ENCODE data around the gene RPS21.

The RPS21 gene

DNA sequence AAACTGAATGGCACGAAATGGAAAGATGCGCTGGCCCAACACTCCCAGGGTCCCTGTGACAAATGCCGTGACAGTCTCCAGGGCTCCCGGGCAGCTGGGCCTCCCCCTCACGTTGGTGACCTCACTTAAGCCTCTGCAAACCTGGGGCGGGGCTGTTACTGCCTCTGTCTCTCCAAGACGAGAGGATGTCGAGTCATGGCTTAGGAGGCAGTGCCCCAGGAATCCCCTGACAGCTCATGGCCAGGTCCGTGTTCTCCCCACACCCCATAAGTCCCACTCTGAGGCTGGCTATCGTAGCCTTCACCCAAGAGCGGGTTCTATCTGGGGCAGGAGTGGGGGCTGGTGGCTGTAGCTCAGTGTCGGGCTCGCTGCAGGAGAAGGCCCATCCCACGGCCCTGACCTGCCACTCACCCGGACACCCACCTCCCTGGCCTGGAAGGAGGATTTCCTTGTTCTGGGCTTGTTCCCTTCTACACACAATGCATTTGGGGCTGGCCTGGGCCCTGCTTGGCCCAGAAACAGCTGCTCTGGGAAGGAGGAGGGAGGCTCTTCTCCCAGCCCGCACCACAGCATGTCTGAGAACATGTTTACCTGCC is 5.6 kb upstream of the RPS21 start:
- DNase-seq: no peak

DNA sequence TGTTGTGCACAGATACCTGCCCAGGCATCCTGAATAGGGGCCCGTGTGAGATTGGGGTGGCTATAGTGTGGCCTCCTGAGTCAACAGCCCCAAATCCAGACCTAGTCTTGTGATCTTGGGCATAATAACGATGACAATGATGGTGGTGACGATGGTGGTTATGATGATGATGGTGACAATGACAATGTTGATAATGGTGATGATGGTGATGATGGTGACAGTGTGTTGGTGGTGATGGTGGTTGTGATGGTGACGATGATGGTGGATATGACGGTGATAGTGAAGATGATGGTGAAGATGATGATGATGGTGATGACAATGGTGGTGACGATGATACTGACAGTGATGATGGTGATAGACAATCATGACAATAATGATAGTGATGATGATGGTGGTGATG is 5.1 kb upstream of the RPS21 start:
- no peak for DNase-seq

DNA sequence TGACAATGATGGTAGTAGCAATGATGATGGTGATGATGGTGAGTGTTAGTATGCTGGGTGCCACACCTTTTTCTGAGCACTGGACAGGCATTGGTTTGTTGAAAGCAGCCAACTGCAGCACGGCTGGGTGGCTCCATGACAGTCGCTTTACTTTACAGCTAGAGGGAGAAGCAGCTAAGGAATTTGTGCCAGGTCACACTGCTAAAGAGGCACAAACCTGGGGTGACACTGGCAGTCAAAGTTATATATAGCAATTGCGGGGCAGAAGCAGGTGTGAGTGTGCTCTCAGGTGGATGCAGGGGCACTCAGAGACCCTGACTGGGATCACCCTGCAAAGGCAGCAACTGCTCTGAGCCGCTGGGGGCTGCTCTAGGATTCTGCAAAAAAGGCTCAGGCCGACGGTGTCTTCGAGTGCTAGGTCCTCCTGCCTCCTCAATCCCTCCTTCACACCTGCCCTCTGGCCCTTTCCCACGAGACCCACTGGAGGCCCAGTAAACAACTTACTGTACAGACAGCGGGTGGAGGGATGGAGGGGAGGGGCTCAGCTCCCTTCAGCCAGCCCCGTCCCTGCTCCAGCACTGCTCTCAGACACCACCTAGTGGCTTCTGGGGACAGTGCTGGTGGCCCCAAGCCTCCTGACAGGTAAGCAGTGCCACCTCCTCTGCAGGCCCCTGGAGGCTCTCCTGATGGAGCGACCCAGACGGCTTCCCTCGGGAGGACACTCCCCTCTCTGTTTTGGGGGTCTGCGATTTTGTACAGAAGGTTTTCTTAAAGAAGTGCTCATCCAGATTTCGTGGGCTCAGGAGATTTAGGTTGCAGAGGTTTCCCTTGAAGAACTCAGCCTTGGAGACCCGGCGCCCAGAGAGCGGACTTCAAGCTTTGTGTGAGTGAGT is 4.4 kb upstream of the RPS21 start:
- peak; percentile 79 for DNase-seq

GRCh38 chr20:62387219-62387913 is 463 bp downstream of the RPS21 start:
- DNase-seq: no peak

- no peak for DNase-seq
Observed at GRCh38 chr20:62387933-62388635, 1.2 kb downstream of the RPS21 start.

DNA sequence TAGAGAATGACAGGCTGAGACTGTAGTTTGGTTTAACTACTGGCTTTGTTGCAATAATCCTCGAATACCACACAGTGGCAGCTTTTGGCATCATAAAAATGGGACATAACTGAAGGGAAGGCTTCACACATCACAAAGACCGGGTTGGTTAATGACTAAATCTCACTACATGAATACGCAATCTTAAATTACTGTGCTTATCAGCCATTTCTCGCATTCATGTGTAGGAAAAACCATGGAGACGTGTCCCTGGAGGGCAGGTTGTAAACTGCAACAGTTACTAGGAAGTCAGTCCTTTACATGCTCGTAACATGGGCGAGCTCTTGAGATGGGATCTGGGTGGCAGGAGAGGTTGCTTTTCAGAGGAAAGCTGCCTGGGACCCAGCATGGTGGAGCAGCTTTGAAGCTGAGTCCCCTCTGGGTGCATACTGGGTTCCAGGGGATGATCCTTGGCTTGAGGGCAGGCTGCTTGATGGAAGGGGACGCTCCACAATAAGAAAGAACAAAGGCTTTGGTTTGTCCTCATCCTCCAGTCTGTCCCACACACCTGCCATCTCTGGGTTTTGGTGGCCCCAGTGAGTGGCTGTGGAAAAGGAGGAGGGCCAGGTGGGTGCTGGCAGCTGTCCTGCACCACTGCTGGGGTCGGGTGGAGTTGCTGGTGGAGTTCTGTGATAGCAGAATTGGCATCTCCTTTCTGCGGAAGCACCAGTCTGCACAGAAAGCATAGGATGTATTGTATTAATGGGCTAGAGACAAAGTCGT is 2.1 kb downstream of the RPS21 start:
- DNase-seq: no peak

DNA sequence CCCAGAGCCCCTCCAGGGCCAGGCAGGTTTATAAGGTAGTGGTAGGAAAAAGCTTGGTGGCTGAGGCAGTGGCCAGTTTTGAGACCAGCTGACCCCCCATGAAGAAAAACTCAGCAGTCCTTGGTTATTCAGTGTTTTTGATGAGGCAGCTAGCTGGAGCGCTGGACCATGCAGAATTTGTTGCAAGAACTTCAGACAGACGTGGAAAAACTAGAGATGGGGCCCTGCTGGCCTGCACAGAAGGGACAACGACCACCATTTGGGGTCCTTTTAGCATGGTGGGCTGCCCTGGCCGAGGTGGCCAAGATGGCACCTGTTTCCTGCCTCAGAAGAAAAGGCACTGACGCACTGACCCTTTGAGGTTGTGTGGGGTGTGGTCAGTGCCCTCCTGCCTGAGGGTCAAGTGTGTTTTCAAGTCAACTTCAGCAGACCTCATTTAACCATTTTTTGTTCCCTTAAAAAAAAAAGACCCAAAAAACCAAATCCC is 2.7 kb downstream of the RPS21 start:
- DNase-seq: no peak

- DNase-seq: no peak
Observed at GRCh38 chr20:62390317-62391164, 3.6 kb downstream of the RPS21 start.

DNA sequence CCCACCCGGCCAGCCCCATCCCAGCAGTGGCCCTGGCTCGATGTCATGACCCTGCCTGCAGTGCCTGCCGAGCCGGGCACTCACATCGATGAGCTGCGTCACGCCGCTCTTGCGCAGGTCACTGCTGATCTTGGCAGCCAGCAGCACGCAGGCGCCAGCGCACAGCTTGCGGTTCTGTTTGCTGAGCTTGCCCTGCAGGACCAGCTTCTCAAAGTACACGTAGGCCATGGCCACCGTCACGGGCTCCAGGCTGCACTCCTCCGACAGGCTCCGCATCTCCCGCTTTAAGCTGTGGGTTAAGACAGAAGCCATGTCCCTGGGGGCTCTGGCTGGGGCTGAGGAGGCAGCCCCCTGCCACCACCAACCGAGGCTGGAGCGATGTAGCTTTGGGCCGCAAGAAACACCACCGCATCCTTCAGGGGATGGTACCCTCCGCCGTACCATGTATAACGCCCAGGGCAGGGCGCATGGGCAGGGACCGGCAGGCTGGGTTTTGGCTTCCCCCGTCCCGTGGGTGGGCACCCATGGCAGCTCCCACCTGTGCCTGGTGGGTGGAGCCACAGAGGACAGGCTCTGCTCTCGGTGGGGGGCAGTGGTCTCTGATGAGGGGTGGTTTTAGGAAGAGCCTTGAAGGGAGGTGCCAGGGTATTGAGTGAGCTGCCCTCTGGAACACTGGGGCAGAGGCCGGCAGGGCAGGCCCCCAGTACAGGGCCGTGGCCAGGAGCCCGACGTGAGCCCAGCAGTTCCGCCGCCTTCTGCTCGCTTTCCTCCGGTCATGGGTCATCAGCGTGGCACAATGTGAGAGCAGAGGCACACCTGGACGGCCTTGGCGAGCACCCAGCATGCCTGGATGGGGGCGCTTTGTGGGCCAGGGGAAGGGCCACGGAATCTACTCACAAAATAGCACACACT is 4.5 kb downstream of the RPS21 start:
- no peak for DNase-seq

GRCh38 chr20:62392077-62392418 is 5.1 kb downstream of the RPS21 start:
- DNase-seq: no peak

- DNase-seq: no peak
Observed at GRCh38 chr20:62392621-62393334, 5.9 kb downstream of the RPS21 start.

DNA sequence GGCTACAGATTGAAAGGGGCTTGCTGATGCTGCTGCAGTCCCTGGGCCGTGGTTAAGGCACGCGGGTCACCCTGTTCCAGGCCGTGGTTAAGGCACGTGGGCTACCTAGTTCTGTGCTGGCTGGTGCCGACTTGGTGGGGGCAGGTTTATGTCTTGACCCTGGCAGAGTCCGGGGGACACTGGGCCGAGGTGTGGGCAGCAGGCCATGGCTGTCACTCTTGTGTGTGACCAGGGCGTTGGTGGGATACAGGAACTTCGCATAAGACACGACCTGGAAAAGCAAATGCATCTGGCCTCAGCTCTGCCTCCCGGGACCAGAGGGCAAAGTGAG is 6.4 kb downstream of the RPS21 start:
- DNase-seq: no peak

GRCh38 chr20:62393830-62394229 is 6.9 kb downstream of the RPS21 start:
- no peak for DNase-seq

- no peak for DNase-seq
Observed at GRCh38 chr20:62394248-62395245, 7.6 kb downstream of the RPS21 start.

- DNase-seq: no peak
Observed at GRCh38 chr20:62395311-62396242, 8.7 kb downstream of the RPS21 start.

- DNase-seq: no peak
Observed at GRCh38 chr20:62396367-62397239, 9.7 kb downstream of the RPS21 start.

All from stimulated activated CD4-positive, alpha-beta T cell treated with anti-CD3 and anti-CD28 coated beads, Interleukin-4, amount 100 ng/mL, for 1 hour (primary cell).